DMS79 treated with DMSO at 0.1 percent for 48 hours (cell line): ENCODE measurements around the gene PPM1F.
"Not testable (repeated sequence)": the region's sequence is repeated elsewhere in the genome, so short reads cannot be mapped to it uniquely, and the experiment has no call there.

ENCODE experiments used
- DNase-seq: peaks from one replicate; lab custom pipeline; 2025; lab: John Stamatoyannopoulos, UW

PPM1F gene

GRCh38 chr22:21889251-21889990 lies 63.2 kb downstream of the PPM1F start:
- no peak for DNase-seq

DNA sequence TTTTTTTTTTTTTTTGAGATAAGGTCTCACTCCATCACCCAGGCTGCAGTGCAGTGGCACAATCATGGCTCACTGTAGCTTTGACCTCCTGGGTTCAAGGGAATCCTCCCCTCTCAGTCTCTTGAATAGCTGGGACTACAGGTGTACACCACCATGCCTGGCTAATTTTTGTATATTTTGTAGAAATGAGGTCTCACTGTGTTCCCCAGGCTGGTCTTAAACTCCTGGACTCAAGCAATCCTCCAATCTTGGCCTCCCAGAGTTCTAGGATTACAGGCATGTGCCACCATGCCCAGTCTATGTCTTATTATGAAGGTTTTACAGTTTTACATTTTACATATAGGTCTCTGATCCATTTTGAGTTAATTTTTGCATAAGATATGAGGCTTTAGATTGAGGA lies 64.8 kb downstream of the PPM1F start:
- DNase-seq: no peak

DNA sequence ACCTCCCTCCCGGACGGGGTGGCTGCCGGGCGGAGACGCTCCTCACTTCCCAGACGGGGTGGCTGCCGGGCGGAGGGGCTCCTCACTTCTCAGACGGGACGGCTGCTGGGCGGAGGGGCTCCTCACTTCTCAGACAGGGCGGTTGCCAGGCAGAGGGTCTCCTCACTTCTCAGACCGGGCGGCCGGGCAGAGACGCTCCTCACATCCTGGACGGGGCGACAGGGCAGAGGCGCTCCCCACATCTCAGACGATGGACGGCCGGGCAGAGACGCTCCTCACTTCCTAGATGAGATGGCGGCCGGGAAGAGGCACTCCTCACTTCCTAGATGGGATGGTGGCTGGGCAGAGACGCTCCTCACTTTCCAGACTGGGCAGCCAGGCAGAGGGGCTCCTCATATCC lies 68.7 kb downstream of the PPM1F start:
- DNase-seq: not testable (repeated sequence)

- not testable (repeated sequence) for DNase-seq
Observed at GRCh38 chr22:21882754-21883333, 69.8 kb downstream of the PPM1F start.

DNA sequence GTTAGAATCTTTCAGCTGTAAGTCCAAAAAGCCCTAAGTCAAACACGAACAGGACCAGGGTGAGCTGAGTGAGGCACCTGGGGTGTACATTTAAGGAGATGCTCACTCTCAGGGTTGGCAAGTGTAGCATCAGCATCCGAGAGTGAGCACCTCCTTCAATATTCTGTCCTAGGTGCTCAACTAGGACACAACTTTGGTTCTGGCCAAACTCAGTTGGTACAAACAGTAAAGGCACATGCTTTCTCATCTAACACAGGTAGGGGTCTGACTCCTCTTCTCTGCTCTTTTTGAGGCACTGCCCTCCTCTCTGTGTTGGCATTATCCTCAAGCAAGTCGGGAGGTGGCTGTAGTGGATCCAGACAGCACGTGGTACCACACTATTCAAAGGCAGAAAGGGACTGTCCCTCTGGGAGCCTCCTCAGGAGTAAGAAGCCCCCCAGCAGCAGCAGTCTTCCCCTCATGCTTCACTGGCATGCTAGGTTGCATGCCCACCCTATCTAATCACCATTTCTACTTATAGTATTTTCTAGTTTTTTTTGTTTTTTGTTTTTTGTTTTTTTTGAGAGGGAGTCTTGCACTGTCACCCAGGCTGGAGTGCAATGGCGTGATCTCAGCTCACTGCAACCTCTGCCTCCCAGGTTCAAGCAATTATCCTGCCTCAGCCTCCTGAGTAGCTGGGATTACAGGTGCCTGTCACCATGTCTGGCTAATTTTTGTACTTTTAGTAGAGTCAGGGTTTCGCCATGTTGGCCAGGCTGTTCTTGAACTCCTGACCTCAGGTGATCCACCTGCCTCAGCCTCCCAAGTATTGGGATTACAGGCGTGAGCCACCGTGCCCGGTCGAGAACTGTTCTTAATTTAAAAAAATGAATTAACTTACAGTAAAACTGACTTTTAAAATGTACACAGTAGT lies 70.6 kb downstream of the PPM1F start:
- no peak for DNase-seq

DNA sequence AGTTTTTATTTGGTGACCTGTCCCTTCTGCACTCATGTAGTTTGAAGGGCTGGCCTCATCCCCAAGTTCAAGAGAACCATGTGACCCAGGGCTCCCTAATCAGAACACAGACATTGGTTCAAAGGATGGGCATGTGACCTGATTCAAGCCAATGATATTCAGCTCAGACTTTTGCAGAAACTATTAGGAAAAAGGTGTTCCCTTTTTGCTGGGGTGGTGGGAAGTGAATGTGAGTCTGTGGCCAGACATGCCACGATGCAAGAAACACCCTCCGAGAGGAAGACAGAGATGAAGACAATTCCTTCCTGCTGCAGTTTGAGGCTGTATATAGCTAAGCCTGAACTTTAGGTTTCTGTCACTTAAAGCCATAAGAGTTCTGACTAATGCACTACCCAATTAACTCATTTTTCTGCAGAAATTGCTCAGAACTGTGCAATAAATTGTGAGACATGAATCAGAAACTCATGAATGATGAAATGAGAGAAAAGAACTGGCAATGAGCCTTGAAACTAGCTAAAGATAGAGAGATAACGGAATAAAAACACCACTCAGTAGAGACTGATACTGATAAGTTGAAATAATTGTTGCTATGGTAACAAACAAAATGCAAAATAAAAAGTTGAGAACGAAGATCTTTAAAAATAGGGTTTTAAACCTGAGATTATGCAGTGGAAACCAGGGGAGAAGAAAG lies 76.0 kb downstream of the PPM1F start:
- DNase-seq: no peak

GRCh38 chr22:21874953-21875352 lies 77.7 kb downstream of the PPM1F start:
- DNase-seq: not testable (repeated sequence)

DNA sequence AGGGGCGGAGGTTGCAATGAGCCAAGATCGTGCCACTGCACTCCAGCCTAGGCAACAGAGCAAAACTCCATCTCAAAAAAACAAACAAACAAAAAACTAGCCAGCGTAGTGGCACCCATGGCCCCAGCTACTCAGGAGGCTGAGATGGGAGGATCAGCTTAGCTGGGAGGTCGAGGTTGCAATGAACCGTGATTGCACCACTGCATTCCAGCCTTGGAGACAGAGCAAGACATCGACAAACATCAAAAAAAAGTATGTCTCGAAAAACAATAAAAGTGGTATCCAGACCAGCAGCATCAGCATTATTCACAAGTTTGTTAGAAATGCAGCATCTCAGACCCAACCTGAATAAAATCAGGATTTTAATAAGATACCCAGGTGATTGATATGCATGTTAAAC lies 79.0 kb downstream of the PPM1F start:
- DNase-seq: no peak

- DNase-seq: not testable (repeated sequence)
Observed at GRCh38 chr22:21872741-21873140, 79.9 kb downstream of the PPM1F start.
